ENCODE data around the gene BTBD2. TPM values are rescaled to one million over a fixed set of nuclear protein-coding genes. Genes with fewer than 3 reads are reported as not detected.

The BTBD2 gene
- polyA plus RNA-seq, 1 donor (not counting 4 experiments of a cell fraction or from before 2014, with no cell fraction given): 22.3 TPM

- H3K9ac ChIP-seq (ENCODE audit: control insufficient read depth, extremely low read depth, insufficient read depth, low read length): no peak overlapping the region
- H4K20me1 ChIP-seq (ENCODE audit: control insufficient read depth, extremely low read depth, insufficient read depth, low read length): no peaks in the 10 kb centered on the region
- peak overlapping the region; percentile 71 for H3K4me2 ChIP-seq (ENCODE audit: control insufficient read depth, extremely low read depth, insufficient read depth, low read depth, low read length)
- no peak overlapping the region for H3K27ac ChIP-seq (ENCODE audit: control insufficient read depth, insufficient read depth, low read length)
- peak overlapping the region in 2 of 3 experiments; percentile 65 to 84 for H3K4me3 ChIP-seq (ENCODE audit: control insufficient read depth in 2 of 3, extremely low read depth in 1 of 3, insufficient read depth in 2 of 3, low read depth in 1 of 3, low read length in 3 of 3)
- peaks cover 5% of the 10 kb centered on the region for H3K4me1 ChIP-seq (ENCODE audit: control insufficient read depth, extremely low read depth, insufficient read depth, low read length)
- DNase-seq (ENCODE audit: low read depth, low spot score): no peak
- no peaks in the 10 kb centered on the region for H3K36me3 ChIP-seq (ENCODE audit: control insufficient read depth in 2 of 2, extremely low read depth in 1 of 2, insufficient read depth in 2 of 2, low read length in 2 of 2)
- no peaks in the 10 kb centered on the region for H3K9me3 ChIP-seq (ENCODE audit: control insufficient read depth, low read depth, low read length)
- H3K9me1 ChIP-seq (ENCODE audit: control insufficient read depth, extremely low read depth, insufficient read depth, low read length): no peaks in the 10 kb centered on the region
- dilution Hi-C loops (cut with MboI; ENCODE audit: extremely low pct_ligation_motif_present, low sequenced_read_pairs): no loop called here
- no peak overlapping the region for H2AFZ ChIP-seq (ENCODE audit: control insufficient read depth, low read length)
- TF ChIP-seq EZH2 (IDR thresholded peaks at IDR 0.05; ENCODE audit: low read length): no peak
- TF ChIP-seq CTCF (optimal IDR thresholded peaks at IDR 0.05 in 1 of 3, IDR thresholded peaks at IDR 0.05 in 1 of 3, conservative IDR thresholded peaks at IDR 0.05 in 1 of 3; ENCODE audit: extremely low read depth in 1 of 3, insufficient read depth in 2 of 3, low read length in 3 of 3): no peak
- no peaks in the 10 kb centered on the region for H3K27me3 ChIP-seq (ENCODE audit: control insufficient read depth, extremely low read depth, insufficient read depth, low read length)
- no peak for FAIRE-seq
- H3K79me2 ChIP-seq (ENCODE audit: control insufficient read depth, insufficient read depth, low read length): peaks cover 26% of the 10 kb centered on the region
Measured at GRCh38 chr19:2014131-2014571, 1.4 kb downstream of the BTBD2 start.

GRCh38 chr19:2013683-2013961 is 1.9 kb downstream of the BTBD2 start:
- TF ChIP-seq CTCF (optimal IDR thresholded peaks at IDR 0.05 in 1 of 3, IDR thresholded peaks at IDR 0.05 in 1 of 3, conservative IDR thresholded peaks at IDR 0.05 in 1 of 3; ENCODE audit: extremely low read depth in 1 of 3, insufficient read depth in 2 of 3, low read length in 3 of 3) (no peak), EZH2 (IDR thresholded peaks at IDR 0.05; ENCODE audit: low read length) (no peak)
- FAIRE-seq (no peak), DNase-seq (ENCODE audit: low read depth, low spot score) (no peak)
- no peak overlapping the region for H2AFZ ChIP-seq (ENCODE audit: control insufficient read depth, low read length)
- H3K9me1 ChIP-seq (ENCODE audit: control insufficient read depth, extremely low read depth, insufficient read depth, low read length): no peaks in the 10 kb centered on the region
- peaks cover 5% of the 10 kb centered on the region for H3K4me1 ChIP-seq (ENCODE audit: control insufficient read depth, extremely low read depth, insufficient read depth, low read length)
- H3K27ac ChIP-seq (ENCODE audit: control insufficient read depth, insufficient read depth, low read length): no peak overlapping the region
- H4K20me1 ChIP-seq (ENCODE audit: control insufficient read depth, extremely low read depth, insufficient read depth, low read length): no peaks in the 10 kb centered on the region
- no peaks in the 10 kb centered on the region for H3K27me3 ChIP-seq (ENCODE audit: control insufficient read depth, extremely low read depth, insufficient read depth, low read length)
- no peaks in the 10 kb centered on the region for H3K9me3 ChIP-seq (ENCODE audit: control insufficient read depth, low read depth, low read length)
- H3K79me2 ChIP-seq (ENCODE audit: control insufficient read depth, insufficient read depth, low read length): peaks cover 26% of the 10 kb centered on the region
- no peak overlapping the region for H3K4me3 ChIP-seq (ENCODE audit: control insufficient read depth in 2 of 3, extremely low read depth in 1 of 3, insufficient read depth in 2 of 3, low read depth in 1 of 3, low read length in 3 of 3)
- H3K4me2 ChIP-seq (ENCODE audit: control insufficient read depth, extremely low read depth, insufficient read depth, low read depth, low read length): no peak overlapping the region
- dilution Hi-C loops (cut with MboI; ENCODE audit: extremely low pct_ligation_motif_present, low sequenced_read_pairs): no loop called here
- H3K36me3 ChIP-seq (ENCODE audit: control insufficient read depth in 2 of 2, extremely low read depth in 1 of 2, insufficient read depth in 2 of 2, low read length in 2 of 2): no peaks in the 10 kb centered on the region
- H3K9ac ChIP-seq (ENCODE audit: control insufficient read depth, extremely low read depth, insufficient read depth, low read length): no peak overlapping the region
